Measurements from ENCODE around the gene MSI2. TPM values are rescaled to one million over a fixed set of nuclear protein-coding genes. Genes with fewer than 3 reads are reported as not detected.

MSI2 gene
- total RNA-seq, 1 donor = 12.6 TPM

DNA sequence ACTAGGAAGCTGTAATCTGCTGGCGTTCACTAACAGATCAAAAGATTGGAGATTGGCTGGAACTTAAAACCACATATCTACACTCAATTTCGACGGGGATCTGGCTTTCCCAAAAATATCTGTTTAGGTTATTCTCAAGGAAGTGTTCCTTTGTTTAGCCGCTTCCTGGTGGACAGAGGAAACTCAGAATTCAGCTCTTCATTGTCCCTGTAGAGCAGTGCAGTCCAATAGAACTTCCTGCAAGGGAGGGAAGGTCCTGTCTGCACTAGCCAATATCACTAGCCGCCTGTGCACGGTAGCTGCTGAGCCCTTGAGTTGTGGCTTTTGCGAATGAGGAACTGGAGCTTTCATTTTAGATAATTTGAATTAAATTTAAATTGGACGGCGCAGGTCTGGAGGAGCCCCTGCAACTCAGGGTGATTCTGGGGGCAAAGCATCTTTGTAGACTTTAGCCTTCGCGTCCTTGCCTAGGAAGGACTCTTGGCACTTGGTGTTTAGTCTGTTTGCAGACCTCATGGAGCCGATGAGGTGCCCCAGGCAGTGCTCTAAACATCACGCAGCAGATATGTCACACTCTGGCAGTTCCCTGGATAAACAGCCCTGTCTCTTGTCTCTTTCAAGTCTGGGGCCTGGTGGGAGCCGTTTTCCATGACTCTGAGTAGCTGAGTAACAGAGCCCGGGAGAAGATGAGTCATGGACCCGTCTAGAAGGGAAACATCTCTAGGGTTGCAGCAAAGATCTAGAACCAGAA, 366.5 kb downstream of the MSI2 start:
- DNase-seq (ENCODE audit: low read depth) = peak; percentile 24
- no peak overlapping the region for H3K4me3 ChIP-seq (ENCODE audit: low read depth, low read length)
- TF ChIP-seq, protein P1, sequence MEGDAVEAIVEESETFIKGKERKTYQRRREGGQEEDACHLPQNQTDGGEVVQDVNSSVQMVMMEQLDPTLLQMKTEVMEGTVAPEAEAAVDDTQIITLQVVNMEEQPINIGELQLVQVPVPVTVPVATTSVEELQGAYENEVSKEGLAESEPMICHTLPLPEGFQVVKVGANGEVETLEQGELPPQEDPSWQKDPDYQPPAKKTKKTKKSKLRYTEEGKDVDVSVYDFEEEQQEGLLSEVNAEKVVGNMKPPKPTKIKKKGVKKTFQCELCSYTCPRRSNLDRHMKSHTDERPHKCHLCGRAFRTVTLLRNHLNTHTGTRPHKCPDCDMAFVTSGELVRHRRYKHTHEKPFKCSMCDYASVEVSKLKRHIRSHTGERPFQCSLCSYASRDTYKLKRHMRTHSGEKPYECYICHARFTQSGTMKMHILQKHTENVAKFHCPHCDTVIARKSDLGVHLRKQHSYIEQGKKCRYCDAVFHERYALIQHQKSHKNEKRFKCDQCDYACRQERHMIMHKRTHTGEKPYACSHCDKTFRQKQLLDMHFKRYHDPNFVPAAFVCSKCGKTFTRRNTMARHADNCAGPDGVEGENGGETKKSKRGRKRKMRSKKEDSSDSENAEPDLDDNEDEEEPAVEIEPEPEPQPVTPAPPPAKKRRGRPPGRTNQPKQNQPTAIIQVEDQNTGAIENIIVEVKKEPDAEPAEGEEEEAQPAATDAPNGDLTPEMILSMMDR (IDR thresholded peaks at IDR 0.05; ENCODE audit: insufficient read depth, low read length) = no peak

DNA sequence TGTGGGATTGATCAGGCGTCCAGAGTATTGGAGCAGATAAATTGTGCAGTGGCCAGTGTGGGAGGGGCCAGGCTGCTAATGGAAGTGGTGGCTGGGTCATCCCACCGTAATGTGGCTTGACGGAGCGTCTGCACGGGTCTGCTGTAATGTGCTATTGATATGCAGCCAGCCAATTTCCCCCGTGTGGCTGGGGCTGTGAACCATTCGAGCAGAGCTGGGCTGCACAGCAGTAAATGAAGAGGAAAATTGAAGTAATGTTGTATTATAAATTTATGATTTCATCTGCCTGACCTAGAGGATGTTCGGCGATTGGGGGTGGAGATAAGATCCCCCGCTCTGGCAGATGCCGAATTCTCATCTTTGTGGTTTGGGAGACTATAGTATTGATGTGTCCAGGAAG, 367.3 kb downstream of the MSI2 start:
- H3K4me3 ChIP-seq (ENCODE audit: low read depth, low read length) = no peak overlapping the region
- no peak for DNase-seq (ENCODE audit: low read depth)
- TF ChIP-seq, protein P1 (IDR thresholded peaks at IDR 0.05; ENCODE audit: insufficient read depth, low read length) = no peak

DNA sequence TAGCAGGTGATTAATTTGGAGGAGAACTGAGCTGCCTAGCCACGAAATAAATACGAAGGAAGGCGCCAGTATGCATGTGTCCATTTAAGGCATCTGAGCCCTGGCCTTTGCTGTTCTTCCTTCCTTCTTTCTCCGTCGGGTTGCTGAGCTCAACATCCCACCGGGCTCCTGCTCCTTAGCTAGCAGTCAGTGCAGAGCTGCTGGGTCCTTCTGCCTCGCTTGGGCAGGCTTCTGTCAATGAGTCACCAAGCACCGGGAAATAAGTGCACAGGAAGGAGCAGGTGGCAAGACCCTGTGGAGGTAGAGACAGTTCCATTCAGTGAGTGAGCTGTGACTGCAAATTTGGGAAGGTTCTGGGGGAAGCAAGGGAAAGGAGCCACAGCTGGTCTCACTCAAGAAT, 368.1 kb downstream of the MSI2 start:
- TF ChIP-seq, protein P1 (IDR thresholded peaks at IDR 0.05; ENCODE audit: insufficient read depth, low read length) = no peak
- H3K4me3 ChIP-seq (ENCODE audit: low read depth, low read length) = no peak overlapping the region

DNA sequence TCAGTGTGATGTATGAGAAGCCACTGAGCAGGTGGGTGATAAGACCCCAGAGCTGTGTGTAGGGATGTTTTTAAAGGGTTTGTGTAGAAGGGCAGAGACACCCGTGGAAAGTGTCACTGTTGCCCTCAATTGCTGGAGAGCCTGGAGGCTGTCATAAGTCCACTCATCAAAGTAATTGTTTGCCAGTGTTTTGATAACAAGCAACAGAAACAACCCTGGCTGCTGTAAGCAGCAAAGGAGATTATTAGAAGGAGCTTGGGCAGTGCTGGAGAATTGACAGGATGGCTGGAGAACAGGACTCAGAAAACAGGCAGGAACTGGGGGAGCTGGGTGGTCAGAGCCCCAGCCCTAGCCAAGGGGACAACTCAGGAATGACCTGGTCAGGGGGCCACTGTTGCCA, 369.2 kb downstream of the MSI2 start:
- TF ChIP-seq, protein P1 (IDR thresholded peaks at IDR 0.05; ENCODE audit: insufficient read depth, low read length) = no peak
- no peak for DNase-seq (ENCODE audit: low read depth)
- no peak overlapping the region for H3K4me3 ChIP-seq (ENCODE audit: low read depth, low read length)

More for the DNA sequence above, 368.1 kb downstream of the MSI2 start:
- DNase-seq (ENCODE audit: low read depth) = no peak

DNA sequence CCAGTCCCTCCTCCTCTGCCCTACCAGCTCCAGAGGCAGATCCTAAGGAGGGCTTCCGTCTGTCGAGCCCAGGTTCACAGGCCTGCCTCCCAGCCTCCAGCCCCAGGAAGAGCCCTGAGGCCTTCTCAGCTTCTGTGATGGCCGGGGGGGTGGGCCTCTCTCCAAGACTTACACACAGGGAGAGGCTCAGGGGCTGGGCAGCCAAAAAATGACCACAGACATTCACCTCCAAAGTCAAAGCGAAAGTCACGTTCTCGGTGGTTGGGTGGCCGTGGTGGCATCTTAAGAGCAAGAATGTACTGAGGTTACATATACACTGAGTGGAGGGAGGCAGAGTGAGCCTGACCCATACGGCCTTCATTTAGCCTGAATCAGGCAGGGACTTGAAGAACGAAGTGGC, 369.6 kb downstream of the MSI2 start:
- no peak for DNase-seq (ENCODE audit: low read depth)
- TF ChIP-seq, protein P1 (IDR thresholded peaks at IDR 0.05; ENCODE audit: insufficient read depth, low read length) = no peak
- no peak overlapping the region for H3K4me3 ChIP-seq (ENCODE audit: low read depth, low read length)

DNA sequence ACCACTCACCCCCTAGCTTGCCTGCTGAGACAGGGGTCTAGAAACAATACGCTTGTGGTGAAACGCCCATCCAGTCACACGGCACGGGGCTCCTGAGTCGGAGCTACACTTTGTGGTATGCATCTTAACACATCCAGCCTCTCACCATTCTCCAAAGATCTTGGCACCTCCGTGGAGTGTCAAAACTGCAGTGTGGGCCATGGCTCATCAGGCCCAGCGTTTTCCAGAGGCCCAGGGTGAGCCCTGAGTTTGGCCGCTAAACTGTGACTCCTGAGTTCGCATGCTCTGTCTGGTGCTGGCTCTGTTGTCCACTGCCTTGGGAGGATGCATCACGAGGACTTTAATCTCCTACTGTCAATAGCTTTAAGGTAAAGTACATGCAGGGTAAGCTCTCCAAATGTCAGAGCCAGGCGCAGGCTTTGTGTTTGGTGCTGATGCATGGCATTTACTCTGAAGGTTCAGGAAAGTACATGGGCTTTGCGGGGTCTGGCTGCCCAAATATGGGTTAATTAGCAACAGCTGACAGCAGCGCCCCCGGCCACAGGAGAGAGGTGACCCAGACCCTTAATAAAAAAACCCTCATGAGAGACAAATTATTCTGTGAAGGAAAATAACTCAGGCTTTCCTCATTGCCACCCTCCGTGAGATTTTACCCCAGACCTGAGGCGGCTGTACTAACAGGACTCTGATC, 370.3 kb downstream of the MSI2 start:
- no peak overlapping the region for H3K4me3 ChIP-seq (ENCODE audit: low read depth, low read length)
- DNase-seq (ENCODE audit: low read depth) = no peak
- TF ChIP-seq, protein P1 (IDR thresholded peaks at IDR 0.05; ENCODE audit: insufficient read depth, low read length) = no peak

All from fibroblast of the aortic adventitia (primary cell).